IPS-15b (cell line): ENCODE data around the gene RUNX3.

Source experiments
- H3K27me3 ChIP-seq: one replicate; pipeline ENCODE4 v1.6.1; 2013; ENCODE audit warnings: low read length; ENCODE audit not compliant: control insufficient read depth, insufficient read depth
- H3K36me3 ChIP-seq: one replicate; pipeline ENCODE4 v1.6.1; 2013; ENCODE audit warnings: low read length; ENCODE audit not compliant: control insufficient read depth, insufficient read depth
- H3K4me1 ChIP-seq: one replicate; pipeline ENCODE4 v1.6.1; 2013; ENCODE audit warnings: mild to moderate bottlenecking, low read length; ENCODE audit not compliant: control insufficient read depth, insufficient read depth
- H3K4me3 ChIP-seq: one replicate; pipeline ENCODE4 v1.5.1; 2013; ENCODE audit warnings: low read depth, low read length
- H3K9ac ChIP-seq: one replicate; pipeline ENCODE4 v1.6.1; 2013; ENCODE audit warnings: low read depth, mild to moderate bottlenecking, low read length
- H3K9me3 ChIP-seq: one replicate; pipeline ENCODE4 v1.6.1; 2013; ENCODE audit warnings: mild to moderate bottlenecking, low read length; ENCODE audit not compliant: control insufficient read depth, insufficient read depth

RUNX3 gene

DNA sequence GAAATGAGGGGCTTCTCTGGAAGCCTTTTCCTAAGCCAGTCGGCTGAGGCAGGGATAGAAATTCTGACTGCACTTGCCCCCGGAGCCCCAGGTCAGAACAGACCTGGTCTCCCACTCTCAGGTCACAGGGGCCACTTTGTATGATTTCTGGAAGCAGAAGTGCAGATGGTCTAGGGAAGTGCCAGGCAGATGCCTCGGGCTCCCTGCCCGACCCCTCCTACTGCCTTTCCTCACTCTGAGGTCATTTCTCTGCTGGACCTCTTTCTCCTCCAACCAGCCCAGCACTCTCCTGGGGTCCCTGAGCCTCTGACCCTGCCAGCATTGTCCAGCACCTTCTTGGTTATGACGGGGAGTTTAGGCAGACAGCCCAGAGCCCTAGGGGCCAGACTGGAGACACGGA is 8.7 kb downstream of the RUNX3 start:
- peaks cover 4% of the 10 kb centered on the region for H3K4me1 ChIP-seq
- no peak overlapping the region for H3K9ac ChIP-seq
- no peaks in the 10 kb centered on the region for H3K36me3 ChIP-seq
- peaks cover 19% of the 10 kb centered on the region for H3K27me3 ChIP-seq
- no peak overlapping the region for H3K4me3 ChIP-seq
- no peaks in the 10 kb centered on the region for H3K9me3 ChIP-seq

DNA sequence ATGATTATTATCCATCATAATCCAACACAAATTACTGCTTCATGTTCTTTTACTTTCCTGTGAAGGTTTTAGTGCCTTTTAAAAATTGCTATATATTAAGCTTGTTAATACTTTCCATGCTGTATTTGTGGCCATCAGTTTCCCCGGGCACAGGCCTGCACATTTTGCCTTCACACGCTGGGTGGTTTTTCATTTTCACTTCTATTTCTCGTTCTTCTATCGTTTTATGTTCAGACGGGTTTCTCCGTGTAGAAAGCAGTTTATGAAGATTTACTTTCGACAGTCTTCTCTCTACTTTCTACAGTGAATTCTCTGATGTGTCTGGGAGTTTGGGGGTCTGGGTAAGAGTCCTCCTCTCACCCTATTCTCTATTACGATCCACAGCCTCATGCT is 9.5 kb downstream of the RUNX3 start:
- peaks cover 10% of the 10 kb centered on the region for H3K27me3 ChIP-seq
- no peaks in the 10 kb centered on the region for H3K9me3 ChIP-seq
- no peak overlapping the region for H3K4me3 ChIP-seq
- H3K36me3 ChIP-seq = no peaks in the 10 kb centered on the region
- no peak overlapping the region for H3K9ac ChIP-seq
- H3K4me1 ChIP-seq = no peaks in the 10 kb centered on the region

DNA sequence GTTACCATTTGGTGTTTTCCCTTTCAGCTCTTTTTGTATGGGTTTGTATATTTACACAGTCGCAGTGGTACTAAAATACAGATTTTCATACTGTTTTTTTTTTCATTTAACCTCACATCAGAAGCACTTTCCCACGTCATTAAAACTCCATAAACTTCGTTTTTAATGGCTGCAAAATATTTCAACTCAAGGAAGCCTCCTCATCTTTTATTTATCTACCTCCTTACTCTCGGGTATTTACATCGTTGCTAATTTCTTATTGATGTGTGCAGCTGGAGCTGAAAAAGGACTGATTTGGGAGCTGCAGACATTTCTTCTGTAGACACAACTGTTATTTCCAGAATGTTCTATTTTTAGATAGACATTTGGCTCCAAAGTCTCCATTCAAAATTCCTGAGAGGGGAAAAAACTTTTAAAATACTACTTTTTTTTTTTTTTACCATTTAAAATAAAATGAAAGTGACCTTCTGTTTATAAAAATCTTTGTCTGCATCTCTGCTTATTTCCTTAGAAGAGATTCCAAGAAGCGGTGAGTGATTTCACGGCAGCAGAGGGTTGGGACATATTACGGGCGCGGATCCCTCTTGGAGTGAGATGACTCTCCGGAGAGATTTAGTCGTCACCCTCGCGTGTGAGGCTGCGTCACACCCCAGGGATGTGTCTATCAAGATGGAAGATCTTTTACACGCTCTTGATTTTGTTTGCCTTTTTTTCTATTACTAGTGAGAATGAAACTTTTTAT is 10.1 kb downstream of the RUNX3 start:
- no peak overlapping the region for H3K9ac ChIP-seq
- no peaks in the 10 kb centered on the region for H3K36me3 ChIP-seq
- H3K27me3 ChIP-seq = peaks cover 4% of the 10 kb centered on the region
- no peak overlapping the region for H3K4me3 ChIP-seq
- H3K4me1 ChIP-seq = no peaks in the 10 kb centered on the region
- no peaks in the 10 kb centered on the region for H3K9me3 ChIP-seq

DNA sequence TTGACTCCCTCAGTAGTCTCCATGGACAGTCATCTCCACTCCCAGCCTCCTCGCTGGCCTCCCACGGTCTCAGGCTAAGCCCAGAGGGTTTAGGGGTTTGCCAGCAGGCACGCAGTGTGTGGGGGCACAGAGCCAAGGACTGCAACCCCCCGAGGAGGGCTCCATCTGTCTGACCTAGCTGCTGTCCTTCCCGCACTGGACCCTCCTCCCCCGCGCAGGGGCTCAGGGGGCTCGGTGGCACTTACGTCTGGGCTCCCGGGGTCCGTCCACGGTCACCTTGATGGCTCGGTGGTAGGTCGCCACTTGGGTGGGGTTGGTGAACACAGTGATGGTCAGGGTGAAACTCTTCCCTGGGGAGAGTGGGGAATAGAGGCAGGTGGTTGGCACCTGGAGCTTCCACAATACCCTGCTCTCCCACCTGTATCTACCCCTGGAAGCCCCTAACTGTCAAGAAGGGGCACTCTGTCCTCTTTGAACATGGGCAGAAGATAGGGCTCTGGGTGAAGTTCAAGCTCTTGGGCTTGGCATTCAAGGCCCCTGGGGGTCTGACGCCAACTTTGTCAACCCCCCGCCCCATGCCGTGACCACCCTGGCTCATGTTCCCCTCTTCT is 11.0 kb downstream of the RUNX3 start:
- H3K27me3 ChIP-seq = no peaks in the 10 kb centered on the region
- no peaks in the 10 kb centered on the region for H3K36me3 ChIP-seq
- no peak overlapping the region for H3K4me3 ChIP-seq
- H3K4me1 ChIP-seq = no peaks in the 10 kb centered on the region
- H3K9ac ChIP-seq = no peak overlapping the region
- no peaks in the 10 kb centered on the region for H3K9me3 ChIP-seq

DNA sequence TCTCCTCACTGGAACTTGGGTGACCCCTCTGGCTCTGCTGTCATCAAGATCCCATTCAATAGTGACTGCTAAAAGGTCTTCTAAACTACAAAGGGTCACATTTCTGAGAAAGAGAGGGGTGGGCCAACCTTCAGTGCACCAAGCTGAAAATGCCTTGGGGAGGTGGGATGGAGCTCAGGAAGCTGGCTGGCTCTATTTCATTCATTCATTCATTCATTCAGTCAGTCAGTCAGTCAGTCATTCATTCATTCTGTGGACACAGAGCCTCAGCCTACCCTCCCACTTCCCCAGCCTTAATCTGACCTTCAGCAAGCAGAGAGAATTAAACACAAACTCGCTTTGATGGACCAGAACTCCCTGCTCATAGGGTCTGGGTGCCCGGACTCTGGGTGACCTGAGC is 11.7 kb downstream of the RUNX3 start:
- Histone ChIP-seq H3K9me3 (no peaks in the 10 kb centered on the region), H3K9ac (no peak overlapping the region), H3K4me3 (no peak overlapping the region), H3K36me3 (no peaks in the 10 kb centered on the region), H3K4me1 (no peaks in the 10 kb centered on the region), H3K27me3 (no peaks in the 10 kb centered on the region)

DNA sequence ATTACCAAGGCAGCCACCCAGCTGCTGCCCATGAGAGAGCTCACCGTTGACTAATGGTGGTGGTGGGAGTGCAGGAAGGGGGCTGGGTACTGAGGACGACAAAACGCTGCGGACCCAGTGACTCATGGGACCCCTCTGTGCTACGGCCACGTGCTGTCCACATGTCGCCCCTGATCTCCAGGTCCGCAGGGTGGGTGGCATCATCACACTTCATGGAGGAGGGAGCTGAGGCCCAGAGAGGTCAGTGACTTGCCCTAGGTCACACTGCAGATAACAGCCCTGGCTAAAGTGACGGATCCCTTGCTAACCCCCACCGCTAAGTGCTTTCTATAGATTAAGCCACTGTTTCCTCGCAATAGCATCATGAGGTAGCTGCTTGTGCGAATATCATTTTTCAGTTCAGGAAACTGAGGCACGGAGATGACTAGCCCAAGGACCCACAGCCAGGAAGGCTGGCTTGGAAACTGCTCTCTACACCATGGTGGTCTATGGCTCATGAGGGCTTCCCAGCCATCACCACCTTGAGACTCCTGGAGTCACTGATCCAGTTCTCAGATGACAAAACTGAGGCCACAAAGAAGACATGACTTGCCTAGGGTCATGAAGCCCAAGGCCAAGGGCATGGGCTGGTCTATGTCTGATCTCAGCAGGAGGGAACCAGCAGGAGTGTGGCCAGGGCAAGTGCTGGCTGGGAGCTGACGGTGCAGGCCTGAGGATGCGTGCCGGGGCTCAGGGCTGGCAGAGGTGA is 12.6 kb downstream of the RUNX3 start:
- Histone ChIP-seq H3K9me3 (no peaks in the 10 kb centered on the region), H3K4me1 (no peaks in the 10 kb centered on the region), H3K9ac (no peak overlapping the region), H3K27me3 (no peaks in the 10 kb centered on the region), H3K36me3 (no peaks in the 10 kb centered on the region), H3K4me3 (no peak overlapping the region)

DNA sequence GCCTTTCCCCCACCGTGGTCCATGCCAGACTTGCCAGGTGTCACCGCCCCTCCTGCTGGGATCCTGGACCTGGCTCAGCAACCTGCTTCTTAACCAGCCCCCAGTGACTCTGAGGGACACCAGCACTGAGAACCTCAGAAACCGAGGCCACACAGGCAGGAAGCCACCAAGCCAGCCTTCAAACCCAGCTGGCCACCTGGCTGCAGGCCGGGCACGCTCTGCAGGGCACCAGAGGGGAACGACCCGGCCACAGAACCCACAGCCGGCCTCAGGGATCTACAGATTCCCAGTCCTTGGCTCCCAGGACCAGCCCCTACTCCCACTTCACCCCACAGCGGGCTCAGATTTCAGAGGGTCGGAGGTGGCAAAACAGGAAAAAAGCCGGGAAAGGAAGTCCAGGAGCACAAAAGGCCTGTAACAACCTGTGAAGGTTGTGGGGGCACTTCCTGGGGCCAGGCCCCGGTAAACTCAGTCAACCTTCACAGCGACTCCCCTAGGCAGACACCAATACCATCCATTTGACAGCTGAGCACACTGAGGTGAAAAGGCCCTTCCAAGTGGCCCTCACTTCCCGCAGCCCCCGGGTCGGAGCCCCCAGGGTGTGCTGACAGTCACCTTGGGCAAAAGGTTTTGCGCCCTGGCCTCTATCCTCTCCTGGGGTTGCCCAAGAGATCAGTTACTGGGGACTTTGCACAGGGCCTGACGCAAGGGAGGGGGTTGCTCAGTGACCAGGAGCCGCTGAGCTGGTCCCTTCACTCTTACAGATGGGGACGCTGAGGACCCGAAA is 14.1 kb downstream of the RUNX3 start:
- no peak overlapping the region for H3K4me3 ChIP-seq
- no peaks in the 10 kb centered on the region for H3K9me3 ChIP-seq
- H3K9ac ChIP-seq = no peak overlapping the region
- H3K36me3 ChIP-seq = no peaks in the 10 kb centered on the region
- H3K27me3 ChIP-seq = no peaks in the 10 kb centered on the region
- H3K4me1 ChIP-seq = no peaks in the 10 kb centered on the region

DNA sequence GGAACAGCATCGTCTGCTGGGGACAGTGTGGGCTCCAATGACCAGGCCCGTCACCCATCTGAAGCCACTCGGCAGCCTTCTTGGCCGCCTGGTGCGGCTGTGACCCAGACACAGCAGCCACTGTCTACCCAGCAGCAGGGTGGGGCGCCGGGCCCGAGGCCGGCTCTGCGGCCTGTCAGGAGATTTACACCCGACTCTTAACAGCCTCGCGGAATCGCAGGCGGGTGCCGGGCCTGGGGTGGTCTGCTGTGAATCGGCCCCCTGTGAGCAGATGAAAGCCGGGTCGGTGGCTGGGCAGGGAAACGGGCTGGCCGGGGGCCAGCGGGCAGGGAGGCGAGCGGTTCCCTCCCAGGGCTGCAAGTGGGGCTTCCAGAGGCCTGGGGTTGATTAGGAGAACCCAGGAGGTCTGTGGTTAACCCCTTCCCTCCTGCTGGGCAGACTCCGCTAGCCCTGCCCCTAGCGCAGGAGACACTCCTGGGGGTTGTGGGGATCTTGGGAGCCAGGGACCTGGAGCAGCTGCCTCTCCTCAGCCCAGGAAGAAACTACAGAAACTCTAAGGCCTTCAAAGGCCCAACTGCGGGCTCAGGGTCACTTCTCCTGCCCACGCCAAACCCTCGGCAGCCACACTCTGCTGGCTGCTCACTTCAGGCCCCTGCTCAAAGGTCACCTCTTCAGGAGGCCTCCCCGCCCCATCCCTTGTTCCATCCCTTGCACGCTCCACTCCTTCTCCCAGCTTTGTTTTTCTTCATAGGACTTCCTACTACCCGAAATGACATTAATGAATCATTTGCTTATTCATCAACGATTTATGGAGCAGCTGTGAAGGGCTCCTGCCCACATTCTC is 15.6 kb downstream of the RUNX3 start:
- Histone ChIP-seq H3K9me3 (no peaks in the 10 kb centered on the region), H3K36me3 (no peaks in the 10 kb centered on the region), H3K27me3 (no peaks in the 10 kb centered on the region), H3K9ac (no peak overlapping the region), H3K4me1 (no peaks in the 10 kb centered on the region), H3K4me3 (no peak overlapping the region)

DNA sequence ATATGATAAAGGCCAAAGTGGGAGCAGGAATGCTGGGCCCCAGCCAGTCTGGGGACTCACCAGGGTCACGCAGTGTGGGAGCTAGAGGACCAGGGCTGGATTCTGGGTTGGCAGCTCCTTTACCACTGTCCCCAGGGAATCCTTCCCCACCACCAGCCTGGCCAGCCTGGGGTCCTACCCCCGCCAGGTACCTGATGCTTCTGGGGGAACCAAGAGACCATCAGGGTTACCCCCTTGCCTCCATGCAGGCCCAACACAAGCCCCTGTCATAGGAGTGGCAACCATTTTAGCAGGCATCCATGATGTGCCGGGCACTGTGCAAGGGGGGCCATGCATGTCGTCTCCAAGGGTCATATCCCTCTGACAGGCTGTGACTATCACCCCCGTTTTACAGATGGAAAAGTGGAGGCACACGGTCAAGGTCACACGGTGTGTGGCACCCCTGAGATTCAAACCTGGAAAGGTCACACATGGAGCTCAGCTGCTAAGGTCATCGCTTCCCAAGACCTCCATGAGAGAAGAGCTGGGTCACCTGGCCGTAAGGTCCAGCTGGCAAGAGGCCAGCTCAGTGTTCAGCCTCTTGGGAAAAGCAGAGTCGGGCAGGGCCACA is 16.4 kb downstream of the RUNX3 start:
- H3K9ac ChIP-seq = no peak overlapping the region
- H3K36me3 ChIP-seq = no peaks in the 10 kb centered on the region
- H3K27me3 ChIP-seq = no peaks in the 10 kb centered on the region

DNA sequence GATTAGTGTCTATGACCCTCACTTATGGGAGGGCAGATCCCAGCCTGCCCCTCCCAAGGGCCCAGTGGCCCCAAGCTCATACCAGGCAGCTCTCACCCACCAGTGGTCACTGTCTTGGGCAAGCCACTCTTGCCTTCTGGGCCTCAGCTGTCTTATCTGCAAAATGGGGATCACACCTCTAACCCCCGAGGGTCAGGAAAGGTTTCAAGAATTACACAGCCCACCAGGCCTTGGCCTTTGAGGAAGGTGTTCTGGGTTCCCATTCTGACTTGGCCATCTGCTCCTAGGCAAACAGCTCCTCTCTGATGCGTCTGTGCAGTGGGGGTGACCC is 16.8 kb downstream of the RUNX3 start:
- H3K9me3 ChIP-seq = no peaks in the 10 kb centered on the region
- no peak overlapping the region for H3K4me3 ChIP-seq
- H3K4me1 ChIP-seq = peaks cover 3% of the 10 kb centered on the region
- H3K27me3 ChIP-seq = no peaks in the 10 kb centered on the region
- H3K9ac ChIP-seq = no peak overlapping the region
- no peaks in the 10 kb centered on the region for H3K36me3 ChIP-seq

More for the DNA sequence above, 16.4 kb downstream of the RUNX3 start:
- Histone ChIP-seq H3K4me3 (no peak overlapping the region), H3K9me3 (no peaks in the 10 kb centered on the region), H3K4me1 (peaks cover 3% of the 10 kb centered on the region)
